ENCODE results near the gene CHRDL1. TPM values are rescaled to one million over a fixed set of nuclear protein-coding genes. Genes with fewer than 3 reads are reported as not detected.
A peak's percentile ranks its signal among the peaks of the same experiment; 100 is the strongest.

Gene CHRDL1
- total and polyA plus RNA-seq, 8 donors: 2.6 to 140 (median 6.8) TPM

DNA sequence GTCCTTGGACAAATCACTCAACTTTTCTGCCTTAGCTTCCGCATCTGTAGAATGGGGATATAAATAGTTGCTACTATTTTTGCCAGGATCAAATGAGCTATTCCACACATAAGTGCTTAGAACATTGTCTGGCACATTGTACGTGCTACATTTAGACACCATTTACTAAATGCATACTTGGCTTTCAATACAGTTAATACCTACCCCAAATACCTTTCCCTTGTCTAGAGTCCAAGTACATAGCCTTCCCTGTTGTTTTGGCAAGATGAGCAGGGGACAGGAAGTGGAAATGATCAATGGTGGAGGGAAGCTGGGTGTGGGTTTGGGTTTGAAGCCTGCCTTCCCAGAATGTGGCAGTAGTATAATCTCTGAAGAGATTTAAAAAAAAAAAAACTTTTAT is 82.0 kb downstream of the CHRDL1 start:
- TF ChIP-seq POLR2A (IDR thresholded peaks at IDR 0.05): no peak
- Histone ChIP-seq H3K9me3 (no peaks in the 10 kb centered on the region), H3K27me3 (no peaks in the 10 kb centered on the region), H3K27ac (no peak overlapping the region), H3K4me1 (no peaks in the 10 kb centered on the region), H3K36me3 (no peaks in the 10 kb centered on the region), H3K4me3 (no peak overlapping the region)
- intact Hi-C loops (cut with DNase I; ENCODE audit: low total_unique reads): no loop called here
- no peak for DNase-seq
- WGBS, 5 donors: 62 to 86% (median 73%) methylated on average over 2 of the region's 2 CpGs

DNA sequence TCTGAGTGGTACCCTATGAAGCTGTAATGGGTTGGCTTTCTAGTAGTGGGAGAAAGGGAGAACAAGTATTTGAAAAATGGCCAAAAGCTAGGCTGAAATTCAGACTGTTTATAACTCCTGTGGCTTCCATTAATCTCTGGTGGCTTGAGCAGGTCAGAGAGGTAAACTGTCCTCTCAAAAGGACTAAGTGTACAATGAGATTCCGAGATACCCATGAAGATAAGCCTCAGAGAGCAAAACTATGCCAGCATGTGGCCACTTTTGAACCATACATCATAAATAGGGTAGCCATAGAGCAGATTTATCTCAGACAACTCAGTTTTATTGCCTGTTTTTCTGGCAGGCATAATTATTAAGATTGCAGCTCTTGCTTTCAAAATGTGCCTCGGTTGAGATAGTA is 89.2 kb downstream of the CHRDL1 start:
- H3K4me3 ChIP-seq: no peak overlapping the region
- no peak for DNase-seq
- peaks cover 0 to 17% (median 8%) of the 10 kb centered on the region in 4 donors for H3K9me3 ChIP-seq
- TF ChIP-seq POLR2A (IDR thresholded peaks at IDR 0.05) (no peak), POLR2AphosphoS5 (IDR thresholded peaks at IDR 0.05) (no peak), EP300 (IDR thresholded peaks at IDR 0.05) (no peak)
- TF ChIP-seq, protein P1, sequence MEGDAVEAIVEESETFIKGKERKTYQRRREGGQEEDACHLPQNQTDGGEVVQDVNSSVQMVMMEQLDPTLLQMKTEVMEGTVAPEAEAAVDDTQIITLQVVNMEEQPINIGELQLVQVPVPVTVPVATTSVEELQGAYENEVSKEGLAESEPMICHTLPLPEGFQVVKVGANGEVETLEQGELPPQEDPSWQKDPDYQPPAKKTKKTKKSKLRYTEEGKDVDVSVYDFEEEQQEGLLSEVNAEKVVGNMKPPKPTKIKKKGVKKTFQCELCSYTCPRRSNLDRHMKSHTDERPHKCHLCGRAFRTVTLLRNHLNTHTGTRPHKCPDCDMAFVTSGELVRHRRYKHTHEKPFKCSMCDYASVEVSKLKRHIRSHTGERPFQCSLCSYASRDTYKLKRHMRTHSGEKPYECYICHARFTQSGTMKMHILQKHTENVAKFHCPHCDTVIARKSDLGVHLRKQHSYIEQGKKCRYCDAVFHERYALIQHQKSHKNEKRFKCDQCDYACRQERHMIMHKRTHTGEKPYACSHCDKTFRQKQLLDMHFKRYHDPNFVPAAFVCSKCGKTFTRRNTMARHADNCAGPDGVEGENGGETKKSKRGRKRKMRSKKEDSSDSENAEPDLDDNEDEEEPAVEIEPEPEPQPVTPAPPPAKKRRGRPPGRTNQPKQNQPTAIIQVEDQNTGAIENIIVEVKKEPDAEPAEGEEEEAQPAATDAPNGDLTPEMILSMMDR (IDR thresholded peaks at IDR 0.05): no peak
- no peaks in the 10 kb centered on the region for H3K36me3 ChIP-seq
- H3K27ac ChIP-seq: no peak overlapping the region
- H3K4me1 ChIP-seq: no peaks in the 10 kb centered on the region
- intact Hi-C loops (cut with DNase I; ENCODE audit: low total_unique reads): no loop called here
- H3K27me3 ChIP-seq: no peaks in the 10 kb centered on the region
- WGBS, 5 donors: 32 to 57% (median 45%) methylated on average over 2 of the region's 2 CpGs

DNA sequence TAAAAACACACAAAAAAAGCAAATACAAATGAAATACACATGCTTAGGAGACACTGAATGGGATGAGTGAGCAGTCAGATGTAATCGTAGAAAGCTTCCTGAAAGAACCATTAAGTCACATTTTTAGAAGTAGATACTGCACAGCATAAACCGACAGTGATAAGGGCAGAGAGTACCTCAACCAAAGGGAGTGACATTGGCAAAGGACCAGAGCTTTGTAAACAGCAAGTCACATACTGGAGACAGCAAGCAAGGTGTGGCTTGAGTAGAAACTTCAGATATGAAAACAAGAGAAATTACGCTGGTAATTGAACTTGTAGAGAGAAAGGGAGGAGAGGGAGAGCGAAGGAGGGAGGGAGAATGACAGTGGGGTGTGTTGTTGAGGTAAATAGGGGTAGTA is 92.0 kb downstream of the CHRDL1 start:
- Histone ChIP-seq H3K36me3 (no peaks in the 10 kb centered on the region), H3K9me3 (peaks cover 0 to 17% (median 8%) of the 10 kb centered on the region in 4 donors), H3K27ac (no peak overlapping the region), H3K27me3 (no peaks in the 10 kb centered on the region), H3K4me3 (no peak overlapping the region), H3K4me1 (no peaks in the 10 kb centered on the region)
- peak in 1 of 2 donors; percentile 41 for DNase-seq
- TF ChIP-seq, protein P1 (IDR thresholded peaks at IDR 0.05): no peak
- TF ChIP-seq EP300 (IDR thresholded peaks at IDR 0.05) (no peak), POLR2AphosphoS5 (IDR thresholded peaks at IDR 0.05) (no peak), POLR2A (IDR thresholded peaks at IDR 0.05) (no peak)
- intact Hi-C loops (cut with DNase I; ENCODE audit: low total_unique reads): no loop called here
- WGBS, 5 donors: 23 to 54% (median 38%) methylated on average over 4 of the region's 4 CpGs

DNA sequence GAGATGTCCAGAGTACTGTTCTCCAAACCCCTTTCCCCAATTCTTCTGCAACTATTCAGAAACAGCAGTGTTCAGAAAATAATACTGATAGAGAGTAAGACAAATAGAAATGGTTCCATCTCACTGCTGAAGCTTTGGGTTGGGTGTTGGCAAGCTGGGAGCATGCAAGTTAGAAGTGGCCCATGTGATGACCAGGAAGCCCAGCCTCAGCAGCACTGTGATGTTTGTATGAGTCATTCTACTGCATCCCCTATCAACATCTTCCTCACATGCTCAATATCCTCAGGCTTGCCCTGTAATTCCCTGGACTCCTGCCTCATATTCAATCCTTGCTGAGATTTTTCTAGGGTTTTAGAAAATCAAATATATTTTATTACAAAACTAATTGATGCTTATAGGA is 96.5 kb downstream of the CHRDL1 start:
- H3K4me1 ChIP-seq: no peaks in the 10 kb centered on the region
- no peaks in the 10 kb centered on the region for H3K9me3 ChIP-seq
- DNase-seq: no peak
- intact Hi-C loops (cut with DNase I; ENCODE audit: low total_unique reads): no loop called here
- H3K27ac ChIP-seq: no peak overlapping the region
- no peaks in the 10 kb centered on the region for H3K36me3 ChIP-seq
- TF ChIP-seq EP300 (IDR thresholded peaks at IDR 0.05) (no peak), POLR2AphosphoS5 (IDR thresholded peaks at IDR 0.05) (no peak), POLR2A (IDR thresholded peaks at IDR 0.05) (no peak)
- TF ChIP-seq, protein P1 (IDR thresholded peaks at IDR 0.05): no peak
- H3K4me3 ChIP-seq: no peak overlapping the region
- no peaks in the 10 kb centered on the region for H3K27me3 ChIP-seq

DNA sequence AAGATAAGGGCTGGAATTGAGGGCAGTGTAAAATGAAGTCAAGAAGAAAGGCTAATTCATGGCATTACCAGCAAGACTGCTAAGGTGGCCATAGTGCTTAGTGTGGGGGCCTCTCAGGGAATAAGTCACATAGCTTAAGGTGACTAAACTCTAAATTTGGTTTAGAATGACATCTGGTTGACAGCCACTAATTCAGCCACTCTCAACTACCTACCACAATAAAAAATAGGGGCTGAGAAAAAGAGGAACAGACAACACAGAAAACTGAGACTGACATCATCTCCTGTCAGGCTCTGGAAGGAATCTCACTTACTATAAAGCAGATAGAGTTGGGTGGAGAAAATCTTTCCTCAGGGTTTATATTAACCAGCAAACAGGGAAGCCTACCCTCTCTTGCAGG is 96.9 kb downstream of the CHRDL1 start:
- Histone ChIP-seq H3K4me1 (no peaks in the 10 kb centered on the region), H3K9me3 (no peaks in the 10 kb centered on the region), H3K4me3 (no peak overlapping the region), H3K27me3 (no peaks in the 10 kb centered on the region), H3K27ac (no peak overlapping the region), H3K36me3 (no peaks in the 10 kb centered on the region)
- DNase-seq: no peak
- TF ChIP-seq, protein P1 (IDR thresholded peaks at IDR 0.05): no peak
- no peak for TF ChIP-seq POLR2AphosphoS5 (IDR thresholded peaks at IDR 0.05)
- no peak for TF ChIP-seq POLR2A (IDR thresholded peaks at IDR 0.05)
- no peak for TF ChIP-seq EP300 (IDR thresholded peaks at IDR 0.05)
- intact Hi-C loops (cut with DNase I; ENCODE audit: low total_unique reads): no loop called here
